Stimulated activated CD4-positive, alpha-beta T cell treated with anti-CD3 and anti-CD28 coated beads, TNF-alpha, amount 100 ng/mL, for 24 hours (primary cell): ENCODE measurements around the gene OR1L8.
"Not testable (repeated sequence)": the region's sequence is repeated elsewhere in the genome, so short reads cannot be mapped to it uniquely, and the experiment has no call there.

Source experiments
- DNase-seq, 3 experiments: peaks; one replicate each; pipeline ENCODE4 v3.0.0-alpha.2; 2020; ENCODE audit warnings: low read depth in 3 of 3

The OR1L8 gene

GRCh38 chr9:122583284-122583683 lies at the start of gene OR1L8:
OR1L8 (minus strand) TSS chr9:122583384; CDS start chr9:122568477, 14,907 bp downstream.
- not testable (repeated sequence) for DNase-seq

DNA sequence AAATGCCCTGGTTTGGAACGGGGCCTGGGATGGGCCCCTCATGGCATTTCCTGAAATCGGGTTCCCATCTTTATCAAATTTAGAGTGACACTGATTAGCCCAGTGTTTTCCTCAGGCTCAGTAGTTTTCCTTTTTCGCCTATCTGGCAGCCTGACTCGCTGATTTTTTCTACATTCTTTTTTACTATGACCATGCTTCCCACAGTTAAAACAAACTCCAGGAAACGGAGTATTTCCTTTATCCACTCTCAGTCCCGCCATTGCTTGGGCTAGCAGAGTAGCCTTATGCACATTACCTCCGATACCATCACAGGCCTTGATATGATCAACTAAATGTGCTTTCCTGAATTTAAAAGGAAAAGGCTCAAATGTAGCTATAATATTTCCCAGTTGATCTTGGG lies 36.8 kb upstream of the OR1L8 start:
- DNase-seq, result no peak

GRCh38 chr9:122614362-122614761 lies 31.2 kb upstream of the OR1L8 start, which contains the start of gene OR1Q1:
OR1Q1 (plus strand) TSS chr9:122614738; CDS start chr9:122614738, 0 bp downstream.
- no peak for DNase-seq

DNA sequence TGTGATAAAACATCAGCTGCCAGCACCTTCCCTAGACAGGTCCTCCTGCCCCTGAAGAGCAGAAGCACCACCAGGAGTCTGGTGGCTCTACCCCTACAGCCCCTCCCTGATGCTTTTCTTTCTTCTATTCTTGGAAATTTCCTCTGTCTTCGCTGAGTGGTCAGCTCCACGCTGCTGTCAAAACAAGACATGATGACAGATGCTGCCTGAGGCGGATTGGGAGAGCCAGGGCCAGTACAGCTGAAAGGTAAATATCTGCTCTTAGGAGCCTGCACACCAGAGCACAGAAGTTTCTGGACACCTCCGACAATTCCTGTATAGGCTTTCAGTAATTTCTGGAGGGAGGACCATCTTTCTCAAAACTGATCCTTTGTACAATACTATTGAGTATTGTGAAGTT lies 26.6 kb upstream of the OR1L8 start:
- DNase-seq, result no peak

DNA sequence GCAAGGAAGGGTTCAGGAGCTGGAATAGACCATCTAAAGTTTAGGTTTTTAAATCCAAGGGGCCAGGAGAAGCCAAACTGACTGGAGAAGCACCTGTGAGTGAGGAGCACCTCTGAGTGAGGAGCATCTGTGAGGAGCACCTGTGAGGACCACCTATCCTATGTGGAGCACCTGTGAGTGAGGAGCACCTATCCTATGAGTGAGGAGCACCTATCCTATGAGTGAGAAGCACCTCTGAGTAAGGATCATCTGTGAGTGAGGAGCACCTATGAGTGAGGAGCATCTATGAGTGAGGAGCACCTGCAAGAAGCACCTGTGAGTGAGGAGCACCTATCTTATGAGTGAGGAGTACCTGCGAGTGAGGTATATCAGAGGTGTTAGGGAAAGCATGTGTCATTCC lies 23.4 kb upstream of the OR1L8 start:
- no peak for DNase-seq

GRCh38 chr9:122605691-122606090 lies 22.5 kb upstream of the OR1L8 start:
- no peak for DNase-seq

DNA sequence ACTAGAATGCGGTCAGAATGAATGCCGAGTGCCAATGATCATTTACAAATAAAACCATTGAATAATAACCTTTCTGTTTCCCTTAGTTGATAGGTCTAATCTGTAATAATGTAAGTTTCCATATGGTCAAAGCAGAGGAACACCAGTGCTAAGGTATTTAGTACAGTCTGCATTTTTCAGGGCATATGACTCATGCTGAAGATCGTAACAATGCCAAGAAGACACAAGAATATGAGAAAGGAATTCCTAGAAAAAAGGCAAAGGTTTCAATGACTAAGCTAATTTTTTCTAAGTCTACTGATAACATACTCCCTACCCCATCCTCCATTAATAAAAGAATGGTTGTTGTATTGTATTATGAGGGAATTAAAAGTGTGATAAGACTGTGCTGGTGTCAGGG lies 2.8 kb downstream of the OR1L8 start:
- DNase-seq, result no peak

DNA sequence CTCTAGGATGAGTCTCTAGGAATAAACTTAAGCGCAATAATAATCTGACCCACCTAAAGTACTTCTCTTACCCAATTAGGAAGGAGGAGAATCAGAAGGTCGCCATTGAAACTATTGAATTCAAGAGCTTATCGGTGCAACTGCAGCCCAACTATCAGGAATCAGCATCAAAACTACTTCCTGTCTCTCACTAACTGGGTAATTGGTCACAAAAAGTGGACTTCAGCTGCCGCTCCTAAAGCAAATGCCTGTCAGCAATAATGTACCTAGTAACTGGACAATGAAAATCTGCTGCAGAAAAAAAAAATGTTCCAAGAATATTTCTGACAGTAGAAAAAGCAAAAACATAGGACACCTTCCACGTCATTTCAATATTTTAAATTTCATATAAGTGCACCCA lies 3.3 kb downstream of the OR1L8 start:
- no peak for DNase-seq

- DNase-seq, result no peak
These were observed 10.7 kb downstream of the OR1L8 start for GRCh38 chr9:122572456-122572855.

DNA sequence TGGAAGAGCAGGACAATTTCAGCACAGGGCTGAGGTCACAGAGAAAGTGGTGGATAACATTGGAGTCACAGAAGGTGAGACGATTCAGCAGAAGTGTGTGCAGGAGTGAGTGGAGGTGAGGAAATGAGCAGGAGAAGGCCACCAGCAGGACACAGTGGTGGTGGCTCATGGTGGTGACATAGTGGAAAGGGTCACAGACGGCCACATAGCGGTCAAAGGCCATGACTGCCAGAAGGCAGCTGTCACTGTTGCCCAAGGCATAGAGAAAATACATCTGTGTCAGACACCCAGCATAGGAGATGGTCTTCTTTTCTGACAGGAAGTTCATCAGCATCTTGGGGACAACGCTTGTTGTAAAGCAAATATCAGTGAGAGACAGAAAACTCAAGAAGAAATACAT lies 15.3 kb downstream of the OR1L8 start:
- DNase-seq, result no peak

- DNase-seq, result no peak
These were observed 20.9 kb downstream of the OR1L8 start for GRCh38 chr9:122562134-122562760.

DNA sequence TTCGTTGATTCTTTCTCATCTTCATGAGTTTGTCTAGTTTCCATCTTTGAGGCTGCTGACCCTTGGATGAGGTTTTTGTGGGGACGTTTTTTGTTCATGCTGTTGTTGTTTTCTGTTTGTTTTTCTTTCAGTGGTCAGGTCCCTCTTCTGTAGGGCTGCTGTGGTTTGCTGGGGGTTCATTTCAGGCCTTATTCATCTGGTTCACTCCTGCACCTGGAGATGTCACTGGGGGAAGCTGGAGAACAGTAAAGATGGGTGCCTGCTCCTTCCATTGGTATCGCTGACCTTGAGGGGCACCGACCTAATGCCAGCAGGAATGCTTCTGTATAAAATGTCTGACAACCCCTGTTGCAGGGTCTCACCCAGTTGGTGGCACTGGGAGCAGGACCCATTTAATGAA lies 21.7 kb downstream of the OR1L8 start:
- no peak for DNase-seq

GRCh38 chr9:122552812-122553211 lies 30.4 kb downstream of the OR1L8 start, which contains the start of gene OR1N2:
OR1N2 (plus strand) TSS chr9:122553112; CDS start chr9:122553212, 100 bp downstream.
- DNase-seq, result no peak

DNA sequence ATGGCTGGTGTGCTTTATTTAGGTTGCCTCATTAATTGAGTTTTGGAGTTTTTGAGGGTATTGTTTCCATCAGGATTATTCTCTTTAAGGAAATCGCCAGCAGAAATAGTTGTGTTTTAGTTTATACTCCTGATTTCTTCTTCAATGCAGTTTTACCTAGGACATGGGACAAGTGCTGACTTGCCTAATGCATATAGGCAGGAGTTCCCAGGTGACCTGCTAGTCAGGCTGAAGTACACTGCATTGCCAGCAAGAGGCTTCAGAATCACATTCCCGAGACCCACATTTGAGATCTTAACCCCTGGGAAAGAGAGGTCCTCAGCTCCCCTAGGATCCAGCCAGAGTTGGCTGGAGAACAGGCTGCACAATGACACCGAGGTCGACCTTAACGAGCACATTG lies 31.8 kb downstream of the OR1L8 start:
- DNase-seq, result no peak

DNA sequence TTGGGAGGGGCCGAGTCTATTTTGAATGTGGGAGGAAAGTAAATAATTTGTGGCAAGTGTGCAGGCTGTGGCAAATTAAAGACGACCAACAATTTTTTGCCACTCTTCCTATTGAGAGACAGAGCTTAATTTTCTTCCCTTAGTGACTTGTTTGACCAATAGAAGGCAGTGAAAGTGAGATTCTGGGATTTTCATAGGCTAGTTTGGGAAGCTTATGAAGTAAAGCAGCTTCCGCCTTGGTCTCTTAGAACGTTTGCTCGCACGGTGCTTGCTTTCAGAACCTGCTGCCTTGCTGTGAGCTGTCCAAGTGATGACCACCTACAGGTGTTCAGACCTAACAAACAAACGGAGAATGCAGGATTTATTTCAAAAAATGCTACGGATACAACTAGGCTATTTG lies 37.0 kb downstream of the OR1L8 start:
- no peak for DNase-seq

DNA sequence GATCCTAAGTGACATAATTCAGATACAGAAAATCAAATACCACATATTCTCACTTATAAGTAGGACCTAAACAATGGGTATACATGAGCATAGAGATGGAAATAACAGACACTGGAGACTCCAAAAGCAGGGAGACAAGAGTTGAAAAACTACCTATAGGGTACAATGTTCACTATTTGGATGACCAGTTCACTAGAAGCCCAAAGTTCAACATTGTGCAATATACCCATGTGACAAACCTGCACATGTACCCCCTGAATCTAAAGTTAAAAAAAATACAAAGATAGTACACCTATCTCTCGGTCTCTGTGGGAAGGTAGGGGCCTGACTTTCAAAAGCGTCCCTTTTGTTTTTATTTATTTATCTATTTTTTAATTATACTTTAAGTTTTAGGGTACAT lies 44.4 kb downstream of the OR1L8 start:
- DNase-seq, result no peak

DNA sequence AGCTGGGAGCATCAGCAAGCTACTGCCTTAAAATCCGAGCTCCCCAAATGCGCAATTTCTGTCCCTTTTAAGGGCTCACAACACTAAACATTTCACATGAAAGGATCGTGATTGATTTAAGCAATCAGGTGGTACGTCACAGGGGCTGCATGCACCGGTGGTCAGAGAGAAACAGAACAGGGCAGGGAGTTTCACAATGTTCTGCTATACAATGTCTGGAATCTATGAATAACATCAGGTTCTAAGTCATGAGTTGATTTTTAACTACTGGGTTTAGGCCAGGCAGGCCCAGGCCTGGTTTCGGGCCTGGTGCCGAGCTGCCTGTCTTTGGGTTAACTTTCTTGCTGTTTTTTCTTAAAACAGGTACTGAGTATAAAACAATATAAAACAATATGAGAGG lies 46.1 kb downstream of the OR1L8 start:
- not testable (repeated sequence) for DNase-seq

- no peak for DNase-seq
These were observed 47.0 kb downstream of the OR1L8 start for GRCh38 chr9:122536134-122536533.

DNA sequence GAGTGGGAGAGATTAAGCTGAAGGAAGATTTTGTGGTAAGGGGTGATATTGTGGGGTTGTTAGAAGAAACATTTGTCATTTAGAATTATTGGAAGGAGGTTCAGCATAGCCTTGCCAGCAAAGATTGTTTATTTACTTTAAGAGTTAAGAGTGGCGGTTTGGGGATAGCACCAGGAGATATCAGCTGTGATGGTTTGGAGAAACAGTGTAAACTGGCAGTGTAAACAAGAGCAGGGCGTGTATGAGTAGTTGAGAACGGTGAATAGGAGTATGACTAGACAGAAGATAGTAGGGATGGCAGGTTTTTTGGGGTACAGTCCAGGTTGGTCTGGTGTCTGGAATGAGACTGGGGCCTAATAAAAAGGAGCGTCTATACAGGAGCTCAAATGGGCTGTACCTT lies 52.0 kb downstream of the OR1L8 start:
- DNase-seq, result not testable (repeated sequence)

DNA sequence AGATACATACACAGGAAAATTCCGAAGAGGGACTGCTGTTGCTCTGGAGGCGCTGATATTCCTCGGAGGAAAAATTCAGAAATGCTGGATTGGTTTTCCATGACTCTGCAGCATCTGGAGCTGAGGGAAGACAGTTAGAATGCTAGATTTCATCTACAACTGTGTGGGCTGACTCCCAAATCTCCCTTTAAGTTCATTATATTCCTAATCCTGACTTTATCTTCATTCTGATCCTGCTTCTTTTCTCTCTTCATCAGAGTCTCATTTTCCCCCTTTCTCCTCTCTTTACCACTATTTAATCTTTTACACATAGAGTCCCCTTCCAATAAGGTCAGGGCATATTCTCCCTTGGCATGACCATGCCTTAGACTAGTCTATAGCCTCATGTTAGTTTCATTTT lies 56.0 kb downstream of the OR1L8 start, which contains the start of gene OR1N1:
OR1N1 (minus strand) TSS at position 101 of the 400 bp plus-strand sequence; CDS start at position 101, 0 bp downstream.
- DNase-seq, result no peak

DNA sequence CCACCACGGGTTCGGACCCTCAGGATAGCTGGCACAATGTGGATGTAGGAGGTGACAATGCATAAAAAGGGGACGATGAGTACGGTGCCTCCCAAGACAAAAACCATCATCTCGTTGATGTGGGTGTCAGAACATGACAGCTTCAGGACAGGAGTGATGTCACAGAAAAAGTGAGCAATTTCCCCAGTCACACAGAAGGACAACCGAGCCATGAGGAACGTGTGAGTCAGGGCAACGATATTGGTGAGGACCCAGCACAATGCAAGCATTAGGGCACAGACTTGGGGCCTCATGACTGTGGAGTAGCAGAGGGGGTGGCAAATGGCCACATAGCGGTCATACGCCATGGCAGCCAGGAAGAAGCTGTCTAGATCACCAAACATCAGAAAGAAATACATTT lies 56.6 kb downstream of the OR1L8 start:
- DNase-seq, result peak in 1 of 3 experiments; percentile 11

DNA sequence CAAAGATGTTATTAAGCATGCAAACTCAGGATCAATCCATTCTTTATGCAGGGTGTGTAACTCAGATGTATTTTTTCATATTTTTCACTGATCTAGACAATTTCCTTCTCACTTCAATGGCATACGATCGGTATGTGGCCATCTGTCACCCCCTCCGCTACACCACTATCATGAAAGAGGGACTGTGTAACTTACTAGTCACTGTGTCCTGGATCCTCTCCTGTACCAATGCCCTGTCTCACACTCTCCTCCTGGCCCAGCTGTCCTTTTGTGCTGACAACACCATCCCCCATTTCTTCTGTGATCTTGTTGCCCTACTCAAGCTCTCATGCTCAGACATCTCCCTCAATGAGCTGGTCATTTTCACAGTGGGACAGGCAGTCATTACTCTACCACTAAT lies 63.8 kb downstream of the OR1L8 start:
- no peak for DNase-seq

DNA sequence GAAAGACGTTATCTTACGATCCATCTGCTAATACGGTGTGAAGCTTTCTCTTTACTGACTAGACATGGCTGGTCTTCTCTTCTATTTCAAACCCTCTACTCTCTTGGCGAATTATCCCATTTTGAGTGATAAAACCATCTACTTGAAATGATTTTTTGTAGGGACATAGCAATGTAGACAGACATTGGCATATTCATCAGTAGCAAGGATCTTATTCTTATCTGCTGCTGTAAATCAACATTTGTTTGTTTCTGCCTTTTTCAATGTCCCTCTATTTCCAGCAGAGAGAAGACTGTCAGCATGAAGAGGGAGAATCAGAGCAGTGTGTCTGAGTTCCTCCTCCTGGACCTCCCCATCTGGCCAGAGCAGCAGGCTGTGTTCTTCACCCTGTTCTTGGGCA lies 64.3 kb downstream of the OR1L8 start, which contains the start of gene OR1J4:
OR1J4 (plus strand) TSS at position 301 of the 400 bp plus-strand sequence; CDS start at position 301, 0 bp downstream.
- DNase-seq, result no peak

GRCh38 chr9:122518226-122518625 lies 65.0 kb downstream of the OR1L8 start:
- no peak for DNase-seq
